Adipose tissue (tissue), 3 donors: Measurements from ENCODE around the gene CLN6. TPM values are rescaled to one million over a fixed set of nuclear protein-coding genes. Genes with fewer than 3 reads are reported as not detected.

Experiments
- H3K27ac ChIP-seq: one replicate; pipeline ENCODE4 v1.5.1; 2013; ENCODE audit warnings: low read depth, low read length
- WGBS, 3 donors: extraction: QIAGEN DNeasy Blood & Tissue Kit; methylation state at CpG; one replicate each; pipeline ENCODE4 v1.1.7; 2013; 5-methylcytosine and 5-hydroxymethylcytosine counted together
- polyA plus RNA-seq, 3 donors: library from polyadenylated mRNA; stranded (reverse); fragments of 200-250 nt; gene quantifications; one replicate each; pipeline ENCODE4 v1.2.3, GENCODE V29; 2013
- donor health status: healthy with polysubstance abuse.
- donor health status: Bipolar disorder and iron deficiency.
- donor health status: healthy.

CLN6 gene
- polyA plus RNA-seq, 3 donors, result 10.5 to 15.7 (median 15.0) TPM

- H3K27ac ChIP-seq, result no peak overlapping the region
- WGBS, 3 donors, result 92 to 95% (median 93%) methylated on average over 7 of the region's 7 CpGs
Measured at GRCh38 chr15:68201153-68201878, 28.2 kb downstream of the CLN6 start.

DNA sequence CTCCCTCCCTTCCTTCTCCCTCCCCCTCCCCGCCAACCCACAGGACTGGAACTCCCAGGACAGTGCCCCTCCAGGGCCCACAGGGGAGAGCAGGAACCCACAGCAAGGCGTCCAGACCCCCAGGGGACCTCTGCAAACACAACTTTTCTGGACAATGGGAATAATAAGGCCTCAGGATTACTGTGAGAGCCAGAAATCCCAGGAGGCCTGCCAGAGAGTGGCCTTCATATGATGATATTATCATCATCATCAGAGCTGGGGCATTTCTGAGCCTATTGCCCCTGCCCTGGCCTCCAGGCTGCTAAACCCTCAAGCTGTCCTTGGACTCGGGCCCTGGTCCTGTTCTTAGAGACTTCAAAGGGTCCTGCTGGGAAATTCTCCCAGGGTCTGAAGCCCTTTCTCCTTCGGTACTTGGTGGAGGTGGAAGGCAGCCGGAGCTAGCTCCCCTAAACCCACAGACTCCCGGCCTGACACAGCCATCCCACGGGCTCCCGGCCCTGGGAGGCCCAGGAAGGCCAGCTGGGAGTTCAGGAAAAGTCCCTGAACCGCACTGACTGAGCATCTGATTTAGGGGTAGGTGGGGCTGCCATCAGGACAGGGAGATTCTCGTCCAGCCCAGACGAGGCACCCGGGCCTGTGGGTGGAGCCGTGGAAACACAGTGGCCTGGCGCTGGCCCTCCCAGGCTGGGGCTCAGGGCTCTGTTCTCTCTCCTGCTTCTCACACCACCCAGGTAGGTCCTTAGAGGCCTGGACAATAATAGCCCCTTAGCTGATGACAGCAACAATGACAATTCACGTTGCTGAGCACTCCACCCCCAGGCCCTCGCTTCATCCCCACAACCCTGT is 29.3 kb downstream of the CLN6 start:
- H3K27ac ChIP-seq, result no peak overlapping the region
- 60 to 68% (median 63%) methylated on average over 14 to 16 of the region's 16 CpGs for WGBS, 3 donors

GRCh38 chr15:68199340-68199739 is 30.2 kb downstream of the CLN6 start:
- no peak overlapping the region for H3K27ac ChIP-seq
- WGBS, 3 donors, result 44 to 62% (median 58%) methylated on average over 11 of the region's 11 CpGs

GRCh38 chr15:68197661-68198437 is 31.7 kb downstream of the CLN6 start:
- no peak overlapping the region for H3K27ac ChIP-seq
- 85 to 92% (median 87%) methylated on average over 11 of the region's 11 CpGs for WGBS, 3 donors

DNA sequence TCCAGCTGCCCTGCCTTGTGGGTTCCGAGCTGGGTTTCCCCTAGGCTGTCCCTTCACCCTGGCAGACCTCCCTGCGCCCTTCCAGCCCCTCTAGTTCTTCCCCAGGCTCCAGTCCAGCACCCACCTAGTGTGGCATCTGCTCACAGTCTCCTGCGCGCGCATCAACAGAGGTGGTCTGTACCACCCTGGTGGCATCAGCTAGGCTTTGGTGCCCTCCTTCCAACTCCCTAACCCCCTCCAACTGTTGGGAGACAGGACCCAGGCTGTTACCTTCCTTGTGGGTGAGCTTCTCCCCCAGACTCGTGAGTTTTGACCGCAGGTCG is 32.4 kb downstream of the CLN6 start:
- WGBS, 3 donors, result 92 to 98% (median 95%) methylated on average over 8 of the region's 8 CpGs
- H3K27ac ChIP-seq, result no peak overlapping the region

- H3K27ac ChIP-seq, result no peak overlapping the region
- 85 to 90% (median 87%) methylated on average over 17 of the region's 17 CpGs for WGBS, 3 donors
Measured at GRCh38 chr15:68196445-68197169, 32.9 kb downstream of the CLN6 start.

- H3K27ac ChIP-seq, result no peak overlapping the region
- 90 to 93% (median 93%) methylated on average over 8 of the region's 8 CpGs for WGBS, 3 donors
Measured at GRCh38 chr15:68195336-68196112, 34.0 kb downstream of the CLN6 start.

GRCh38 chr15:68192804-68193486 is 36.6 kb downstream of the CLN6 start:
- H3K27ac ChIP-seq, result no peak overlapping the region
- 92 to 93% (median 92%) methylated on average over 5 of the region's 5 CpGs for WGBS, 3 donors

GRCh38 chr15:68192117-68192516 is 37.4 kb downstream of the CLN6 start:
- WGBS, 3 donors, result 83 to 90% (median 88%) methylated on average over 4 of the region's 4 CpGs
- H3K27ac ChIP-seq, result no peak overlapping the region

- no peak overlapping the region for H3K27ac ChIP-seq
- WGBS, 3 donors, result 66 to 77% (median 75%) methylated on average over 3 of the region's 3 CpGs
Measured at GRCh38 chr15:68191555-68191954, 38.0 kb downstream of the CLN6 start.

- 87 to 96% (median 91%) methylated on average over 4 of the region's 4 CpGs for WGBS, 3 donors
- H3K27ac ChIP-seq, result no peak overlapping the region
Measured at GRCh38 chr15:68190048-68190447, 39.5 kb downstream of the CLN6 start.

GRCh38 chr15:68188647-68189046 is 40.9 kb downstream of the CLN6 start:
- WGBS, 3 donors, result 81 to 84% (median 81%) methylated on average over 2 of the region's 2 CpGs
- no peak overlapping the region for H3K27ac ChIP-seq

GRCh38 chr15:68187559-68187958 is 42.0 kb downstream of the CLN6 start:
- H3K27ac ChIP-seq, result peak overlapping the region; percentile 5
- WGBS, 3 donors, result 19 to 46% (median 37%) methylated on average over 9 of the region's 9 CpGs

DNA sequence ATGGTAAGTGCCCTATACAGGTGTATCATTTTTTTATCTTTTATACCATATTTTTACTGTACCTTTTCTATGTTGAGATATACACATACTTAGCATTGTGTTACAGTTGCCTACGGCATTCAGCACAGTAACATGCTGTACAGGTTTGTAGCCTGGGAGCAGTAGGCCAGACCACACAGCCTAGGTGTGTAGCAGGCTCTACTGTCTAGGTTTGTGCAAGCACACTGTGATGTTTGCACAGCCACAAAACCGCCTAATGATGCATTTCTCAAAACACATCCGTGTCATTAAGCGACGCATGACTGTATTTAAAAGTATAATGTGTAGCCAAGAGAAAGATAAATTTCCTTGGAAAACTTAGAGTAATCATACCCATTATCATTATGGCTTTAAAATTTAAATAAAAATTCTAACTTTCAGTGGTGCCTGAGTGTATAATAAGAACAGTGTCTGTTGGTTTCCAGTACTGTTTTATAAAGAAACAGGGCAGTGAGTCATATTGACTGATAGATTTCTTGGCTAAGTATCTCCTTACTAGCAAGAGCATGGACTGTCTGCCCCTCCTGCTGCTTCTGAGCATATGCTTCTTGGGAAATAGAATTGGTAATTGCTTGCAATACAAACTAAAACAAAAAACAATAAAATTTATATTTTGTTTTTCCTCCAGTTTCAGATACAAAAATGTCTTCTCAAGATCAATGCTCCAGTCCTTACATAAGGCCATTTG is 42.7 kb downstream of the CLN6 start:
- H3K27ac ChIP-seq, result no peak overlapping the region
- WGBS, 3 donors, result 73 to 81% (median 76%) methylated on average over 5 of the region's 5 CpGs

GRCh38 chr15:68184616-68185480 is 44.7 kb downstream of the CLN6 start:
- no peak overlapping the region for H3K27ac ChIP-seq
- 61 to 93% (median 70%) methylated on average over 5 of the region's 5 CpGs for WGBS, 3 donors
